HG02763 (cell line): ENCODE measurements around the gene HOXB4.
A peak's percentile ranks its signal among the peaks of the same experiment; 100 is the strongest.

Source experiments
- ATAC-seq: cut with Tn5 transposase; IDR thresholded peaks from one replicate; pipeline ENCODE4 v1.9.1; 2021; ENCODE audit warnings: mild to moderate bottlenecking, moderate library complexity; ENCODE audit not compliant: unreplicated experiment

Gene HOXB4

DNA sequence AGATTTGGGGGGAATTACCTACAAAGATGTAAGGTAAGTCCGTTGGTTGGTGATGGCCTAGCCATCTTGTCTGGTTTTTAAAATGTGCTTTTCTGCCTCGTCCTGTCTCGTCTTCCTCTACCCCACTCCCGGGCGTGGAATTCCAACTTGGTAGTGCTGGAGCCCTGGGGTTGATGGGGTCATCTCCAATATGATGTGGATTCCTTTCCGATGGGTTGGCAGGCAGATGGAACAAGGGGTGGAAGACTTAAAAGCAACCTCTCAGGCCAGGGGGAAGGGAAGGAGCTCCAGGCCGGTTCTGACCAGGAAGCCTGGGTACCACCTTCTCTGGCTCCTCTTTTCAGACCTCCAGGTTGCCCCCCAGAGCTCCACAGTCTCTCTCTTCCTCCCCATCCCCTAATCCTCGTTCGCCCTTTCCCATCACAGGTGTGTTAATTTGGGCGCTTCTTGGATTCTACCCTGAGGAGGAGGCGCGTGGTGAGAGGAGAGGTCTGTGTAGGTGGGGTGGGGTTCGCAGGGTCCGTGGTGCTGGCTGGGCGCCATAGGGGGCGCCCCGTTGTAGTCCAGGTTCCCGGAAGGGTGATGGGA is 28.1 kb downstream of the HOXB4 start:
- ATAC-seq = no peak

- no peak for ATAC-seq
Observed at GRCh38 chr17:48549281-48549630, 28.9 kb downstream of the HOXB4 start.

- ATAC-seq = no peak
Observed at GRCh38 chr17:48548523-48549280, 29.4 kb downstream of the HOXB4 start.

GRCh38 chr17:48547808-48548522 is 30.2 kb downstream of the HOXB4 start:
- no peak for ATAC-seq

GRCh38 chr17:48546924-48547807 is 31.0 kb downstream of the HOXB4 start:
- ATAC-seq = no peak

GRCh38 chr17:48546137-48546923 is 31.8 kb downstream of the HOXB4 start:
- ATAC-seq = no peak

- no peak for ATAC-seq
Observed at GRCh38 chr17:48545539-48545938, 32.6 kb downstream of the HOXB4 start.

- no peak for ATAC-seq
Observed at GRCh38 chr17:48545022-48545375, 33.2 kb downstream of the HOXB4 start, which contains the start of gene HOXB2. Gene HOXB2 (minus strand): TSS chr17:48545109. CDS start chr17:48544911, 198 bp downstream.

DNA sequence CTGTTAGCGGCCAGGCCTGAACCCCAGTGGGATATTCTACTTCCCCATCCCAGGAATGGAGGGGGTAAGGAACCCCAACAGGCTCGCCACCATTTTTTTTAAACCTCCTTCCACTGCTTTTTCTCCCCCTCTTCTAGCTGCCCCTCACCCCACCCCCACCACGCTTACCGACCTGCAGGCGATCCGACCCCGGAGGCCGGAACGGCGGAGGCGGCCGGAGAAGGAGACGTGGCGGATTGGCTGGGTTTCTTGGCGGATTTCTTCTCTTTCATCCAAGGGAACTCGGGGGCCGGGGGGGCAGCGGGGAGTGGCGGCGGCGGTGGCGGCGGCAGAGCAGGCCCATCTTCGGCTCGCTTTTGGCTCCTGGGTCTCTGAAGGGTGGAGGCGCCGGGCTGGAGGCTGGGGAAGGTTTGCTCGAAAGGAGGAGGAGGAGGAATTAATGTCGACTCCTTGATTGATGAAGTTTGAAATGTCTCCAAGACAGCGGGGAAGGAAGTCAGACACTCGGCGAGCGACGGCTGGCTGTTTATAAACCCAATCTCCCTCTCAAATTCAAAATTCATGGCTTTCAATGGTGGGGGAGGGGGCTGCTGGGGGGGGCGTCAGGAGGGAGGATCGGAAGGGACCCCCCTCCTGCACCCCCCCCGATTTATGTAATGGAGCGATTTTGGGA is 33.7 kb downstream of the HOXB4 start:
- ATAC-seq = no peak

DNA sequence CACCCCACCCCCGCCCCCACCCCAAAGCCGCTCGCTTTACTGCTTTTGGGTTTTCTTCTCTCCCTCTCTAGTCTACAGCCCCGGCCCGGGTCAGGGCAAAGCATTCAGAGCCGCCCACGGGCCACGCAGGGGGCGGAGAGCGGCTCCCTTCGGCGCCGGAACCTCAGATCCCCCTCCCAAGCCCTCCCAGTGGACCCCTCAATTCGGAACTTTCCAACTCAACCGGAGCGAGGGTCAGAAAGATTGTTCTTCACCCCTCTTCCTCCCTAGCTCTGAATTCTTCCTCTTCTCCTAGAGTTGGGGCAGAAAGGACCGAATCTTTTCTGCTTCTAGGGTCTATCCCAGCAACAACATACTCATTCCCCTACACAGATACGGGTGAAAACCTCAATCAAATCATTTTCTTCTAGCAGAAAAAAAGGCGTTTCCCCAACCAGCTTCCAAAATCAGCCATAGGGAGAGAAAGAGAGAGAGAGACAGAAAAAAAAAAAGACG is 34.2 kb downstream of the HOXB4 start:
- no peak for ATAC-seq

- peak; percentile 67 for ATAC-seq
Observed at GRCh38 chr17:48543107-48543853, 34.9 kb downstream of the HOXB4 start.

GRCh38 chr17:48542698-48543106 is 35.4 kb downstream of the HOXB4 start:
- no peak for ATAC-seq

GRCh38 chr17:48542114-48542656 is 36.0 kb downstream of the HOXB4 start:
- no peak for ATAC-seq

- ATAC-seq = no peak
Observed at GRCh38 chr17:48541577-48542113, 36.5 kb downstream of the HOXB4 start.

GRCh38 chr17:48541036-48541576 is 37.0 kb downstream of the HOXB4 start:
- no peak for ATAC-seq

DNA sequence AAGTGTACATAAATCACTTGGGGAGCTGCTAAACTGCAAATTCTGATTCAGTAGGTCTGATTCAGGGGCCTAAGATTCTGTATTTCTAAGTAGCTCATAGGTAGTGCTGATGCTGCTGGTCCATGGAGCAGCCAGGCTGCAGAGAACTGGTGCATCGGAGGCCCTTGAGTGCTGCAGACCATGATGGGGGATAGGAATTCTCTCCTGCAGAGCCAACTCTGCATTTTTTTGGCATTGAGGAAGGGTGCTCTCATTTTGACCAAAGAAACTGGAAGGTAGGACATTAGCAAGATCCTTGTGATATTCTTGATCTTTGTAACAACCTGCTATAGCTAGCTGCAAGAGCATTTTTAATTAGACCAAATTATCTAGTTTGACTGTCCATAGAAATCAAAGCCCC is 37.9 kb downstream of the HOXB4 start:
- no peak for ATAC-seq

DNA sequence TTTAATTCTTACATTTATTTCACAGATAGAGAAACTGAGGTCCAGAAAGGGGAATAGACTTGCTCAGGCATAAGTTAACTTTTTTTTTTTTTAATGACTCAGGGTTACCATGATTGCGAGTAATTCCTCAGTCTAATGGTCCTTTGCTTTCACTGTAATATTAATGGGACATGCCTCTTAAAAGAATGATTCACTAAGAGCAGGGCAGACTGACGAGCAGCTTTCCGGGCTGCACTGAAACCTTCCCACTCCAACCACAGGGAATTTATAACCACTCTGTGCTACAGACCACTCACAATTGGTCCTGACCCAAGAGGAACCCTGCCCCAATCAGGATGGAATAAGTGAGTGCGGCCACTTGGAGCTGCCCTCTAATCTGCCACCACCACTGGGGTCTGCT is 39.0 kb downstream of the HOXB4 start:
- ATAC-seq = no peak

- no peak for ATAC-seq
Observed at GRCh38 chr17:48537316-48537715, 40.8 kb downstream of the HOXB4 start.
